ENCODE data around the gene CHST15.

Gene CHST15

DNA sequence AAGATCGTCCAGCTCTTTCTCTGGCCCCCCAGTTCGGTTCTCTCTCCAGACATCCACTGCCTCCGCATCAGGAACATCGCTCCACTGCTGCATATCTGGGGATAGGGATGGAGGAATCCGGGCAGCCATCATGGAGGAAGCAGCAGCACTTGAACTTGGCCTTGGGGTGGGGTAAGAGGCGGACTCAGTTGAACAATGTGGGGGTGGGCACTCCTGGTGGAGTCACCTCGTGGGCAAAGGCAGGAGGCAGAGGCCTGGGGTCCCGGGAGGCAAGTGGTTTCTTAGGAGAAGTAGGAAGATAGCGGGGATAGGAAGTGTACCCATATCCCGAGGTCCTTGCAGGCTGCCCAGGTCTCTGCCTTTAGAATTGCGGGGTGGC, 98.3 kb downstream of the CHST15 start:
- DNase-seq: no peak

DNA sequence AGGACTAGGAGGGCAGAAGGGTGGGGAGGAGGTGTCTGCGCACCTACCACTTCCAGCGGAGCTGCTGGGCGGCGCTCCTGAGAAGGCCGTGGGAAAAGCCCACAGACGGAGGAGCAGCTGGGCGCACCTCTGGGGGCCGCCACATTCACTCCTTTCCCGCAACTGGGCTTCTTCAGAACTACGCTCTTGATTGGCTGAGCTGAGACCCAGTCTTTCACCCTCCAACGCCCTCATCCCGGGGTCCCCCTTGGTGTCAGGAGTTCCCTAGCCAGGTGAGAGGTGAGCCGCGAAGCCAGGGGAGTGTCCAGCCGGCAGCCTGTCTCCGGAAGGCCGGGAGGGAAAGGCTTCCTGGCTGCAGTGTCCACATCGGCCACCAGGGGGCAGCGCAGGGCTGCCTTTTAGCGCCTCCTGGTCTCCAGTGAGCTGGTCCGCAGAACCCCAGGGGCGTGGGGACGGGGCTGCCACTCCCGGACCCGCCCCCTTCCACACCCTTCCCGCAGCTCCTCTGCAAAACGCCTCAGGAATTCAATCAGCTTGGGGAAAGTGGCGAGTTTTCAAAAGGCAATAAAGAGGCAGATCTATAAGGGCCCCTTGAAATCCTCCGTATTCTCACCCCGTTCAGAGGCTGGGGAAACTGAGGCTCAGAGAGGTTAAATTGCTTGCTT, 98.8 kb downstream of the CHST15 start:
- DNase-seq: peak; percentile 64

DNA sequence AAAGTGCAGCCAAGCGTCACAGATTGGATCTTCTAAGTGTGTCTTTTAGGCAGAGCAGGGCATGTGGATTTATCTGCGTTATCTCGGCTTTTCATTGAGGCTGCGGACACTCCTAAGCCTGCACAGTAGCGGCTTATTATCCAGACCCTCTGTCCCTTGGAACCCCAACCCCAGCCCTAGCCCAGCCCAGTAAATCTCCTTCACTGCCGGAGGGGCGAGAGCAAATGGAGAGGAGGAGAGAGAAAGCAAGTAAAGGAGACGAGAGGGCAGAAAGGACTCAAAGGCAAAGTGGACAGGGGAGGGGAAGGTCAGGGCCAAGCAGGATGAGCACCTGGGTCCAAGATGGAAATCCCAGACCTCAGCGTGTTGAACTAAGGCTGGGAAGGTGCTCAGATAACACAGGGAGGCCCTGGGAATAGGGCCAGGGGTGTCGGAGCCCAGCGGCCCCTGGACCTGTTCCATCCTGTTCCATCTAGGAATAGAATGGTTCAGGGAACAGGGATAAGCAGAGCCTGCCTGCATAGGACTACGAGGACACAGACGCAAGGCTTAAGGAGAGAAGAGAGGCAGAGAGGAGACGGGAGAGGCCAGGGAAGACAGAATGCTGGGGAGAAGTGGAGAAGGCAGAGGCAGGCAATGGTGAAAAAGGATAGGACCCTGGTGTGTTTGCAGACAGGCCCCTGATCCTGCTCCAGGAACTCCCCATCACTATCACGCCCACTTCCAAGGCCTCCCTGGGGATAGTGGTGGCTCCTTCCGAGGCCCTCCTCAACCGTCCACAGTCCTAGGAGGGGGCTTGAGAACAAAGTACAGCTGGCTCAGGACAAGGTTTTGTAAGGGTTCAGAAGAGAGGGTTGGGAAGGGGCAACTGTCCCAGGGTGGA, 99.6 kb downstream of the CHST15 start:
- DNase-seq: no peak

DNA sequence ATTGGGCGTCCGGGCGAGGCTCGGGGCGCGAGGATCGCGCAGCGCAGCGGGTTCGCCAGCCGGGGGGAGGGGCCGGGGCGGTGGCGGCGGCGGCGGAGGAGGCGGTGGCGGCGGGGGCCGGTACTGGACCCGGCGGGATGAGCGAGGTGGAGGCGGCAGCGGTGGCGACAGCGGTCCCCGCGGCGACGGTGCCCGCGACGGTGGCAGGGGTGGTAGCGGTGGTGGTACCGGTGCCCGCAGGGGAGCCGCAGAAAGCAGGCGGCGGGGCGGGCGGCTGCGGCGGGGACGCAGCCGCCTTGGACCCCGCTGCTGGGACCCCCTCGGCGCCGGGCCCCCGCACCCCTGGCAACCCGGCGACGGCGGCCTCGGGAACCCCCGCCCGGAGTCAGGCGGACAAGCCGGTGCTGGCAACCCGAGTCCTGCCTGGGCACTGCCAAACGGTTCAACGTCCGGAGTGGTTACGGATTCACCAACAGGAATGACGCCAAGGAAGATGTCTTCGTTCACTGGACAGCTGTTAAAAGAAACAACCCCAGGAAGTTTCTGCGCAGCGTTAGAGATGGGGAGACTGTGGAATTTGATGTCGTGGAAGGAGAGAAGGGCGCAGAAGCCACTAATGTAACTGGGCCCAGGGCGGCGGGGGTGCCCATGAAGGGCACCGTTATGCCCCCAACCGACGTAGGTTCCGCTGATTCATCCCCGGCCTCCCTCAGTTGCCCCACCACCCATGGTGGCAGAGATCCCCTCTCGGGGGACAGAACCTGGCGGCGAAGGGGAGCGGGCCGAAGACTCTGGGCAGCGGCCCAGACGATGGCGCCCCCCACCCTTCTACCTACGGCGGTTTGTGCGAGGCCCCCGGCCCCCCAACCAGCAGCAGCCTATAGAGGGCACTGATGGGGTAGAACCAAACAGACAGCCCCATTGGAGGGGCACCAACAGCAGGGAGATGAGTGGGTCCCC, 101.5 kb downstream of the CHST15 start:
- no peak for DNase-seq

DNA sequence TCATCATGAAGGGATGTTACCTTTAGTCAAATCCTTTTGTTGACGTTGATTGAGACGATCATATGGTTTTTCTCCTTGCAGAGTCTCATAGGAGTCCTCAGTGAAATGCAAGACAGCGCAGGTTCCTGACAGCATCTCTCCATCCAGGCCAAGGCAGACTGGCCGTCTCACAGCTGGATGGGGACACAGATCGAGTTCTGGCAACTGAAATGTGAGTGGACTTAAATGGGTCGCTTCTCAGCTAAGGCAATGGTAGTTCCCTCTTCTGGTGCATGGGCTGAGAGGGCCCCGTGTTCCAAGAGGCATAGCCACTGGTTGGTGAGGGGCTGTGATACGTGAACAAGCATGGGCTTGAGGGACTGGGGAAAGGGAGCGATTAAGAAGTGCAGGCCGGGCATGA, 102.5 kb downstream of the CHST15 start:
- no peak for DNase-seq

DNA sequence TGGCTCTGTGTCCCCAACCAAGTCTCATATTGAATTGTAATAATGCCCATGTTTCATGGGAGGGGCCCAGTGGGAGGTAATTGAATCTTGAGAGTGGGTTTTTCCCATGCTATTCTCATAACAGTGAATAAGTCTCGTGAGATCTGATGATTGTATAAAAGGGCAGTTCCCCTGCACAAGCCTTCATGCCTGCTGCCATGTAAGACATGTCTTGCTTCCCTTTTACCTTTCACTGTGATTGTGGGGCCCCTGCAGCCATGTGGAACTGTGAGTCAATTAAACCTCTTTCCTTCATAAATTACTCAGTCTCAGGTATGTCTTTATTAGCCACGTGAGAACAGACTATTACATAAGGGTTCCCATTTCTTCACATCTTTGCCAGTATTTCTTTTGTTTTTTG, 104.7 kb downstream of the CHST15 start:
- no peak for DNase-seq

DNA sequence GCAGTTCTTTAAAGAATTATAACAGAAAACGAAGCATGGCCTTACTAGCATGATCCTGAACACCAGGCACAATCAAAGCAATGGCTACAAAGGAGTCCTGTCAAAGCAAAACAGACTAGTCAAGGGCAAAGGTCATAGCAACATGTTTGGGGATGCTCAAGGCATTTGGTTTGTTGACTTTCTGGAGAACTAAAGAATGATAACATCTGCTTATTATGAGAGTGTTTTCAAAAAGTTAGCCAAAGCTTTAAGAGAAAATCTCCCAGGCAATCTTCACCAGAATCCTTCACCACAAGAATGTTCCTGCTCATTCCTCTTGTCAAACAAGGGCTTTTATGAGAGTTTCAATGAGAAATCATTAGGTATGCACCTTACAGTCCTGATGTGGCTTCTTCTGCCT, 106.7 kb downstream of the CHST15 start:
- DNase-seq: no peak

DNA sequence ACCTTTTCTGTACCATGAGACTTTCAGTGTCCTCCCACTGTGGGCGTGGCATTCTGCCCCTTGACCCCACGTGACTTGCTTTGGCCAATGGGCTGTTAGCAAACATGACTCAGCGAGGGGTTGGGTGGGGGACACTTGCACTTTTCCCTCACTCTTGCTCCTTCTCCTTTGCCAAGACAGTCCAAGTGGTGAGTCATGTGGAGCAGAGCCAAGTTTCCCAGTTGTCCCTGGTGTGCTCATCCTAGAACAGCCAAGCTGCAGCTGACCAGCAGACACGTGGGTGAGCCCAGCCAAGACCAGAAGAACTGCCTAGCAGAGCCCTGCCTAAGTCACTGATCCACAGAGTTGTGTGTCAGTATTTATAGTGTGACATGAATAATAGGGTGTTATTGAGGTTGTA, 119.0 kb downstream of the CHST15 start:
- DNase-seq: no peak

DNA sequence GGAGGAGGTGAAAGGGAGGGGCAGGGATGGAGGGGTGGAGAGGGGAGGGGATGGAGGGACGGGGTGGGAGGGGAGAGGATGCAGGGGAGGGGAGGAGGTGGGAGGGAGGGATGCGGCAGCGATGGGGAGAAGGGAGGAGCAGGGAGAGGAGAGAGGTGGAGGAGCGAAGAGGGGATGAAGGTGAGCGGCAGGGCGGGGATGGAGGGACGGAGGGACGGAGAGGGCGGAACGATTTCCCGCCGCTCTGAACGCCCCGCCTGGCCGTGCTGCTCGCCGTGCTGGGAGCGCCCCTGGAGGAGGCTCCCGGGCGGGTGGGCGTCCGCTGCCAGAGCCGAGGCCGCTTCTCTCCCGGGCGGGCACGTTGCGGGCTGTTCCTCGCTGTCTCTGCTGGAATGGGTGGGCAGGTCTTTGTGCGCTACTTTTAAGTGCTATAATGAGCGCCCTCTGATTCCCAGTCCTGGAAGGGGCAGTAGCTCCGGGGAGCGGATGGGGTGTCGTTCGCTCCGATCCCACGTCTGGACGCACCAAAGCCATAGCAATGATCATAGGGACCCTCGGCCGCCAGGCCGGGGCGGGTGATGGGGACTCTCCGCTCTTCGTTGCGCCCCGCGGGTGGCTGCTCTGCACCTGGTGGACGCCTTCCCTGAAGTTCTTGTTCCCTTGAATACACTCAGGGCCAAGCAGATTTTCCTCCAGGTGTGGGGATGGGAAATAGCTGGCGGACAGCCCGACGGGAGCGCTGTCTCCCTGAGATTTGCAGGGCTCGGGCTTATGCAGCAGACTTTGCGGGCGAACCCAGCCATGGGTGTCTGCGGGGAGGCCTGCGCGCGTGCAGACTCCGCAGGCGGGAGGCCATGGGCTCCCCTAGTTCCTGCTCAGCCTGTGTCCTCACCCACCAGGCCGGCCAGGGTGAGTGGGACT, 120.7 kb downstream of the CHST15 start:
- DNase-seq: peak; percentile 31

DNA sequence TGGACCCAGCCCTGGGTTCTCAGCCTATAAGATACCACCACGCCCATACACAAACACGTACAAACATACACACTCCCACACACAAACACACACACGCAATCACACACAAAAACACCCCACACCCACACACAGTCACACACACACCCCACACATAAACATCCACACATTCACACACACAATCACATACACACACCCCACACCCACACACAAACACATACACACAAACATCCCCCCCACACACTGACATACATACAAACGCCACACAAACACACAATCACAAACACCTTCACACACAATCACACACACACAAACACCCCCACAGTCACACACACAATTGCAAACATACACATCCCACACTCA, 122.5 kb downstream of the CHST15 start:
- DNase-seq: no peak

DNA sequence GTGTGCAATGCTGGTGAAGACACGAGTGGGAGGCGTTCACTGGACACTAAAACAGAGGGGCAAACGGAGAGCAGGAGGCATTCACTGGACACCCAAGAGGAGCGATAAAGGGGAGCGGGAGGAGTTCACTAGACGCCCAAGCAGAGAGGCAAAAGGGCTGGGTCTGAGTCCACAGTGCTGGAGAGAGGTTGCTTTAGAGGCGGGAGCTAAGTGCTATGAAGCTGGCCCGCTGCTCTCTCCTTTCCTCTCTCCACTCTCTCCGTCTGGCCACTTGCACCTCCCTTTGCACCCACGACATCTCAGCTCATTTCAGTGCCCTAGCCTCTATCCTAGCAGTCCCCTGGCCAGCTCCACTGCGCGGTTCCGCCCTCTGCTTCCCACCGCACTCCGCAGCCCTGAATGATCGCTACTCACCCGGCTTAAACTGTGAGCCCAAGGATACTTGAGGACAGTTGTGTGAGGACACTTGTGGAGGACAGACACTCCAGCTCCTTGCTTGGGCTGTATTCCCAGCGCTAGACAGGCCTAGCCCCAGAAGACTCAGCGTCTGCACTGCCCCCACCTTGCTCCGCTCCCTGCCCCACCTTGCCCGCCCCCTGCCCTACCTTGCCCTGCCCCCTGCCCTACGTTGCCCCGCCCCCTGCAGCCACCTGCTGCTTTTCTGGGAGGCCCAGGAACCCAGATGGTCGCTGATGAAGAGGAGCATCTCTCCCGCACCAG, 123.0 kb downstream of the CHST15 start:
- DNase-seq: no peak

DNA sequence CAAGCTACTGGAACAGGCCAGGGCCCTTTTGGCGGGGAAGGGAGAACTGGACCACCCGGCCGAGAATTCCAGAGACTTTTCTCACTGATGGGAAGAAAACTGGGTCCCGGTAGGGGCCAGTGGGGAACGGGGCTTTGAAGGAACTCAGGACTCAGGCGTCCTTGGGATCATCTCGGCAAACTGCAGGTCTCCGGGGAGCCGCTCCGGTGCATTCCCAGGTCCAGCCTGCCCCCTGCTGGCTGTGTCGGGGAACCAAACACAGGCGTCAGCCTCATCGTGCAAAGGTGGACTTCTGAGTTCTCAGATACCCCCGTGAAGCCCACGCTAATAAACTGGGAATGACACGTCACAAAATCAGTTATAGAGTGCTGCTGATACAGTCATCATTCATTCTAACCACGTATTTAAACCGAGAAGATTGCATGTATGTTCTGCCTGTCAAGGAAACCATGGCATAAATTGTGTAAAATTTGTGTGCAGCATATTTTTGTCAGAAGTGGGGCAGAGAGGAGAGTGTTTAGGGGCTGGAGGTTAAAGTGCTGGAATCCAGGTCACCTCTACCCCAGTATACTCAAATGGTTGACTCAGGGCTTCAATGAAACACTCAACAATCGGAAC, 125.7 kb downstream of the CHST15 start:
- DNase-seq: peak; percentile 60

DNA sequence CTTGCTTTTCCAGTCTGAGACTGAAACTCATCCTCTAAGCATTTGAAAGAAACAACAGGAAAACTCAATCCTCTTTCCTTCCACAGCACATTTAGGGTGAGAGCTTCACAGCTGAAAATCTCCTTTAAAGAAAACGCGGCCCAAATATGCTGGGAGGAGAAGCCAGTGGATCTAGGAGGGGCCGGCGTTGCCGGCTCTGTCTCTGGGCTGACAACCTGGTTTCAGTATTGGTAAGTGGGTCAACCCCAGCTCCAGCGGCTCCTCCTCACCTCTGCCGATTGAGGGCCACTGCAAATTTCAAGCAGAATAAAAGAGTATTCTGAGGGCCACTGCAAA, 126.5 kb downstream of the CHST15 start:
- no peak for DNase-seq

DNA sequence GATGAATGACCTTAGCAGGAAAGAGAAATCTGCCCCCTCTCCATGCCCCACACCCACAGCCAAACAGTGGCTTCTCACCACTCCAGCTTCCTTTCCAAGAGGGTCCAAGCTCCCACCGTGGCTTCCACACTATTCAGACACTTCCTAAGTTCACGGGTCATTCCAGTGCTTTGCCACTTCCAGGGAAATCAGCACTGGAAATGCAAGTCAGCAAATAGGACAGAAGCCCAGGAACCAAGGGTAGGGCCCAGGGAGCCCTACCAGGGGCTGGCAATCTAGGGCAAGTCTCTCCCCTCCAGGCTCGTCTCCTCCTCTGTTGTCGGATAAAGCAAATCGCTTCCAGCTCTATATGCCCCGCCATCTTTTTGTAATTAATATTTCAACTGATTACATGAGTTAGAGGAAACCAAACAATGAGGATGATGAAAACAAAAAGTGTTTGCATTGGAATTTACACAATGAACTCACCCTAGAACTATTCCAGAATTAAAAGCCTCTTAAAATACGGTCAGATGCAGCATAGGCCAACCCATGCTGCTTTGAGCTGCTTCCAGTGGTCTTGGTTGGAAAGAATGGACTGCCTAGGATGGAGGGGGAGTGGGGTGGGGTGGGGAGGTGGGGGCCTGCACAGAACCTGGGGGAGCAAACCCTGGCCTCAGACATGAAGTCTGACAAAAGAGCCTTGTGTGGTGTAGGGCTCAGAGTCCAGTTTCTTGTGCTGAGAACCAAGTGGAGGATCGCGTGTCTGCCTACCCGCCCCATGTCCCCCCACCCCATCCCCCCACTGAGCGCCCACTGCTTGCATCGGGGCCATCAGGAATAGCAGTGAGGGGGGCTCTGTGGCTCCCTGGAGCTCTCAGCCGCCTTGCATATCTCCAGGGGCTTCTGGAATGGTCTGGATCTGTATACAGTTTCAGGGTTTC, 127.2 kb downstream of the CHST15 start:
- DNase-seq: no peak

DNA sequence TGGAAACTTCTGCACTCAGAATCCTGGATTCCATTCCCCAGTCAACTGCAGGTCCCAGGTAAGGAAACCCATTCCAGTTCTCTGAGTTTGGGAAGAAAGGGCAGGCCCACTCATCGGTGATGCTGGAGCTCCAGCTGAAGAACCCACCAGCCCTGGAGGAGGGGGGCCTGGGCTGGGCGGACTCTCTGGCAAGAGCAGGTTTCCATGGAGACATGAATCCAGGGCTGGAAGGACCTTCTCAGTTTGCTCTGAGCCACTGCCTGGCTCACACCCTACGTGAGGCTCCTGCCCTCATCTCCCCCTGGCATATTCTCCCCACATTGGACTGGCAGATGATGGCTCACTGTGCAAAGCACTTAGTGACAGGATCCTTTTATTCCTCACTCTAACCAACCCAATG, 128.4 kb downstream of the CHST15 start:
- DNase-seq: no peak

DNA sequence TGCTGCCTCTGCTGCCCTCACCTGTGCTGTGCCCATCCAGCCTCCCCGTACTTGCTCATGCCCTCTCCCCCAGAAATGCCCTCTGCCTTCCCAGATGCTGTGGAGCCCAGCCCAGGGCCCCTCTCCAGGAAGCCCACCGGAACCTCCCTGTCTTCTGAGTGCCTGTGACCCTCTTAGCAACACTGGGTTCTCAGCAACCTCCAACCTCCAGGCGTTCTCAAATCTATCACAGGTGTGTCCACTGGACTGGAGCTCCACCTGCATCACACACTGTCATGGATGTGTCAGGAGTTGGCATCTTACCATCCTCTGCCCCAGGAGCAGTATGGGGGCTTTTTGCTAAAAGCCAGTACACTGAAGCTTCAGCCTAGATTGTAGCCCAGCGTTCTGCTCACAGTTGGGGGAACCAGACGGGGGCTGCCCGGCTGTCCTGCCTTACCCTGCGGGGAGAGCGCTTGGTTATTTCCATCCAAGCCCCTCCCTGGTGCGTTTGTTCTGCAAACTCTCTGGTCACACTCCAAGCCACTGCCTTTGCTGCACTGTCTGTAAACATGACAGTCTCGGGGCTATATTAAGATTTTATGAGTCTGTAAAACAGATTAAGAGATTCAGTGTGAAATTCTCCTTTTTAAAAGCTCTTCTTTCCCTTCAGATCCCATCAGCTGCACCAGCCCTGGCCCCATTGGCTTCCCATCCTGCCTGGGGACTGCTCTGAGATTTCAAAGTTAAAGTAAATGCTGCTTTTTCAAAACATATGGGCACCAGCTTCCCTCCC, 130.5 kb downstream of the CHST15 start:
- DNase-seq: no peak

DNA sequence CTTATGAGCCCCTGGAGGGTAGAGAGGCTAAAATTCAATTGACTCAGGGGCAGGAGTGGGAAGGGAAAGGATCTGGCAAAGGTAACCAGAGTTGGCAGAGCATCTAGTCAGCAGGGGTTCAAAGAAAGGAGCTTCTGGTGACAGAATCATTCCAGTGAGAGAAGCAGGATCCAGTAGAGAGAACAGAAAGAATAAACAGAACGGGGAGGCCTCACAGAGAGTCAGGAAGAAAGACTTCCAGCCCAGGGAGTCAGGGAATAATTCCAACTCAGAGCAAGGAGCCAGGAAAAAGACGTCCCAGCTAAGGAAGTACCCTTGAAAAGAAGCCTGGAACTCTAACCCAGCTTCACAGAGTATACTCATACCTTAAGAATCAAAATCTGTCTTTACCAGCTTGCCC, 135.2 kb downstream of the CHST15 start:
- no peak for DNase-seq
